Esophagus squamous epithelium (tissue), 4 donors: Measurements from ENCODE around the gene TERT.
"Not testable (repeated sequence)": the region's sequence is repeated elsewhere in the genome, so short reads cannot be mapped to it uniquely, and the experiment has no call there.

Experiments
- POLR2A ChIP-seq, 4 donors: fragments of 450-650 bp; IDR thresholded peaks; one replicate each; pipeline ENCODE4 v1.6.1; 2017; ENCODE audit warnings: antibody characterized with exemption in 4 of 4, mild to moderate bottlenecking in 4 of 4, moderate library complexity in 3 of 4
- TF ChIP-seq, protein P1 (sequence below), 6 experiments: fragments of 450-650 bp in 4 of 6; fragments of 200-600 bp in 2 of 6; sonication (generic) in 2 of 6; IDR thresholded peaks; one replicate each; pipeline ENCODE4 v1.5.1; 2016 to 2019; ENCODE audit warnings: antibody characterized with exemption in 6 of 6, mild to moderate bottlenecking in 4 of 6, moderate library complexity in 4 of 6

GRCh38 chr5:1328237-1329110 lies 33.6 kb upstream of the TERT start:
- TF ChIP-seq, protein P1, sequence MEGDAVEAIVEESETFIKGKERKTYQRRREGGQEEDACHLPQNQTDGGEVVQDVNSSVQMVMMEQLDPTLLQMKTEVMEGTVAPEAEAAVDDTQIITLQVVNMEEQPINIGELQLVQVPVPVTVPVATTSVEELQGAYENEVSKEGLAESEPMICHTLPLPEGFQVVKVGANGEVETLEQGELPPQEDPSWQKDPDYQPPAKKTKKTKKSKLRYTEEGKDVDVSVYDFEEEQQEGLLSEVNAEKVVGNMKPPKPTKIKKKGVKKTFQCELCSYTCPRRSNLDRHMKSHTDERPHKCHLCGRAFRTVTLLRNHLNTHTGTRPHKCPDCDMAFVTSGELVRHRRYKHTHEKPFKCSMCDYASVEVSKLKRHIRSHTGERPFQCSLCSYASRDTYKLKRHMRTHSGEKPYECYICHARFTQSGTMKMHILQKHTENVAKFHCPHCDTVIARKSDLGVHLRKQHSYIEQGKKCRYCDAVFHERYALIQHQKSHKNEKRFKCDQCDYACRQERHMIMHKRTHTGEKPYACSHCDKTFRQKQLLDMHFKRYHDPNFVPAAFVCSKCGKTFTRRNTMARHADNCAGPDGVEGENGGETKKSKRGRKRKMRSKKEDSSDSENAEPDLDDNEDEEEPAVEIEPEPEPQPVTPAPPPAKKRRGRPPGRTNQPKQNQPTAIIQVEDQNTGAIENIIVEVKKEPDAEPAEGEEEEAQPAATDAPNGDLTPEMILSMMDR (IDR thresholded peaks at IDR 0.05), result not testable (repeated sequence)
- not testable (repeated sequence) for TF ChIP-seq POLR2A (IDR thresholded peaks at IDR 0.05)
